Hematopoietic multipotent progenitor cell treated with erythropoietin and hydrocortisone succinate and interleukin-3 and kit ligand, for 4 days (in vitro differentiated cells): ENCODE measurements around the gene SLC25A6.
"Not testable (repeated sequence)": the region's sequence is repeated elsewhere in the genome, so short reads cannot be mapped to it uniquely, and the experiment has no call there.

ENCODE experiments used
- DNase-seq: peaks from one replicate; pipeline ENCODE4 v3.0.0-alpha.2; 2015

Gene SLC25A6

DNA sequence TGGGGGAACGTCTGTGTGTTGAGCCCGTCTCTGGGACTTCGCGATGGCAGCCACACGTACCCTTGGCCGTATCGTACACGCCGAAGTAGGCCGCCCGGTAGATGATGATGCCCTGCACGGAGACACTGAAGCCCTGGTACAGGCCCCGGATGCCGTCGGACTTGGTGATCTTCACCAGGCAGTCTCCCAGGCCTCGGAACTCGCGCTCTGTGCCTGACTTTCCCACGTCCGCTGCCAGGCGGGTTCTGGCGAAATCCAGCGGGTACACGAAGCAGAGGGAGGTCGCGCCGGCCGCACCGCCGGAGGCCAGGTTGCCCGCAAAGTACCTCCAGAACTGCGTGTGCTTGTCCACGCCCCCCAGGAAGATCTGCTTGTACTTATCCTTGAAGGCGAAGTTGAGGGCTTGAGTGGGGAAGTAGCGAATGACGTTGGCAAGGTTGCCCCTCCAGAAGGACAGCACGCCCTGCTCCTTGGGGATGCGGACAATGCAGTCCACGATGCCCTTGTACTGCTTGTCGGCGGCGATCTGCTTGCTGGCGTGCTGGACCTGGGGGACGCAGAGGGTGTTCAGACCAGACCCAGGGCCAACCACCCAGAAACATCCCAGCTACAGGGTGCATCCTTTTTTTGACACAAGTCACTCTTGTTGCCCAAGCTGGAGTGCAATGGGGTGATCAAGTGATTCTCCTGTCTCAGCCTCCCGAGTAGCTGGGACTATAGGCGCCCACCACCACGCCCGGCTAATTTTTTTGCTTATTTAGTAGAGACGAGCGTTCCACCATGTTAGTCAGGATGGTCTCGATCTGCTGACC is 2.5 kb downstream of the SLC25A6 start:
- no peak for DNase-seq

DNA sequence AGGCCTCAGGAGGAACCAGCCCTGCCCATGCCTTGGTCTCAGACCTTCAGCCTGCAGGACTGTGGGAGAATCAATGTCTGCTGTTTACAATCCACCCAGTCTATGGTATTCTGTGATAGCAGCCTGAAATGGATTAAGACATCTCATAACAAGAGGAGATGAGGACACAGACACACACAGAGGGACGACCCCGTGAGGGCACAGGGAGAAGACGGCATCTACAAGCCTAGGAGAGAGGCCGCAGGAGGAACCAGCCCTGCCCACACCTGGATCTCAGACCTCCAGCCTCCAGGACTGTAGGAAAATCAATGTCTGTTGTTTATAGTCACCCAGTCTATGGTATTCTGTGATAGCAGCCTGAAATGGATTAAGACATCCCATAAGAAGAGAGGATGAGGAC is 3.3 kb downstream of the SLC25A6 start:
- no peak for DNase-seq

DNA sequence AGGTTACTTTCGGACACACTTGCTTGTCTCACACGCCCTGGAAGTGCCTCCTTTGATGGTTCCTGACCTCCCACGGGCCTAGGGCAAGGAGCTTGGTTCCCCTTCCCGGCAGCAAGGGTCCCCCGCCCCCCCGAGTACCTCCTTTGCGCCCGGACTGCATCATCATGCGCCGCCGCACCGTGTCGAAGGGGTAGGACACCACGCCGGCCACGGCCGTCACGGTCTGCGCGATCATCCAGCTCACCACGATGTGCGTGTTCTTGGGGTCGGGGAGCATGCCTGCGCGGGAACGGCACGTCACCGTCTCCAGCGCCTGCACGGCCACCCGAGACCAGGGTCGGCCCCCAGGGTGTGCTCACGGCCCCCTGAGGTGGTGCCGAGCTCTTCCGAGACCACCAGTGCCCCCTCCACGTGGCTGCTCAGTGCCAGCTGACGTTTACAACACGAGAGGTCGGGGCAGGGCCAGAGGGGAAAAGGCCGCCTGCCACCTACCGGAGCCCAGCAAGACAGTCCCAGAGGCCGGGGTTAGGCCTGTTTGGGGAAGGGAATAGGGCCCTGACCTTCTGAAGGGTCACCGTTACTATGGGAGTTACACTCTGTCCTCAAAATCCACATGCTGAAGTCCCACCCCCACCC is 4.7 kb downstream of the SLC25A6 start:
- DNase-seq = no peak

- no peak for DNase-seq
Observed at GRCh38 chrX:1386338-1387127, 5.4 kb downstream of the SLC25A6 start.

GRCh38 chrX:1385253-1386223 is 6.4 kb downstream of the SLC25A6 start:
- DNase-seq = no peak

GRCh38 chrX:1384658-1385252 is 7.2 kb downstream of the SLC25A6 start:
- no peak for DNase-seq

DNA sequence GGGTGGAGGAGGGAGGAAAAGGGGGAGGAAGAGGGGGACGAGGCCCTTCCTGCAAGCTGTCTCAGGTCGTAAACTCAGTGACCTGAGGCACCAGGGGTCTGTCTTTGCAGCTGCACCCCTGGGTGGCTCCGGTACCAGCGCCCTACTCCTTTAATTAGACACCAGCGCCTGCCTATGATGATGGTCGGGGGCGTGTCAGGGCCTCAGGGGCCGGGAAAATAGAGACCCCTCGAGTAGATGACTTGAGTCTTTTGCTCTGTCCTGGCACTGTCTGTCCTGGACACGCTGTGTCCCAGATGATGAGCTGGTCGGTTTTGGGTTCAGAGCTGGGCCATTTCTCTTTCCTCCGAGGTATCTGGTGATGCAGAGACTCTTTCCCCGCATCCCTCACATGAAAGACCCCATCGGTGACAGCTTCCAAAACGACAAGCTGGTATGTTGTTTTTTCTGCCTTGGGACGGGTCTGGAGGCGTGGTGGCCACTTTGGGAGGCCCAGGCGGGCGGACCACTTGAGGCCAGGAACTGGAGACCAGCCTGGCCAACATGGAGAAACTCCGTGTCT is 11.2 kb downstream of the SLC25A6 start:
- DNase-seq = peak; percentile 42

DNA sequence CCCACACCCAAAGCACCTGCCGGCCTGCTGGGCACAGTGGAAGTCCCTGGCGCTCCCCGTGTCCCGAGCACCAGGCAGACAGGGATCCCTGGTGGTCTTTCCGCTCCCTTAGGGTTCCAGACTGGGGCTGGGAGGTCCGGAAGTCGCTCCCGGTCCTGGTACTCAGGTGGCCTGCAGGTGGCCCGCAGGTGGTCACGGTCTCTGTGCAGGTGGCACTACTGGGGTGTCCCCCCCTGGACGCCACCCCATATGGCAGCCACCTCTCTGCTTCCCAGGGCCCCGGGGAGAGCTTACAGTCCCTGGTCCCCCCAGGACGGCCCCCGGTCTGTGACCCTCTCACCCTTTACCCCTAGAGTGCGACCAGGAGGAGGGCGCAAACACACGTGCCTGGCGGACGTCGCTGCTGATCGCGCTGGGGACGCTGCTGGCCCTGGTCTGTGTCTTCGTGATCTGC is 13.6 kb downstream of the SLC25A6 start:
- no peak for DNase-seq

DNA sequence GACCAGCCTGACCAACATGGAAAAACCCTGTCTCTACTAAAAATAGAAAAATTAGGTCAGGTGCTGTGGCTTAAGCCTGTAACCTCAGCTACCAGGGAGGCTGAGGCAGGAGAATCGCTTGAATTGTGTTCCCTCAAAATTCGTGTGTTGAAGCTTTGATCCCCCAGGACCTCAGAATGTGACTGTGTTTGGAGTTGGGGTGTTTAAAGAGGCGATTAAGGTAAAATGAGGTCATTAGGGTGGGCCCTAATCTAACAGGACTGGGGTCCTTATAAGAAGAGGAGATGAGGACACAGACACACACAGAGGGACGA is 23.6 kb downstream of the SLC25A6 start:
- no peak for DNase-seq

- not testable (repeated sequence) for DNase-seq
Observed at GRCh38 chrX:1366363-1366762, 25.6 kb downstream of the SLC25A6 start.

DNA sequence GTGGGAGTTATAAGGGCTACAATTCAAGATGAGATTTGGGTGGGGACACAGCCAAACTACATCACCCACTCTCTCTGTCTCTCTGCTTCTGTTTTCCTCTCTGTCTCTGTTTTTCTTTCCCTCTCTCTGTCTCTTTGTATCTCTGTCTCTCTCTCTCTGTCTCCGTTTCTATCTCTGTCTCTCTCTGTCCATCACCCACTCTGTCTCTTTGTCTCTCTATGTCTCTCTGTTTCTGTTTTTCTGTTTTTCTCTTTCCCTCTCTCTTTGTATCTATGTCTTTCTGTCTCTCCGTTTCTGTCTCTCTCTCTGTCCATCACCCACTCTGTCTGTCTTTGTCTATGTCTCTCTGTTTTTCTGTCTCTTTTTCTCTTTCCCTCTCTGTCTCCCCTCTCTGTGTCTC is 30.0 kb downstream of the SLC25A6 start:
- no peak for DNase-seq

DNA sequence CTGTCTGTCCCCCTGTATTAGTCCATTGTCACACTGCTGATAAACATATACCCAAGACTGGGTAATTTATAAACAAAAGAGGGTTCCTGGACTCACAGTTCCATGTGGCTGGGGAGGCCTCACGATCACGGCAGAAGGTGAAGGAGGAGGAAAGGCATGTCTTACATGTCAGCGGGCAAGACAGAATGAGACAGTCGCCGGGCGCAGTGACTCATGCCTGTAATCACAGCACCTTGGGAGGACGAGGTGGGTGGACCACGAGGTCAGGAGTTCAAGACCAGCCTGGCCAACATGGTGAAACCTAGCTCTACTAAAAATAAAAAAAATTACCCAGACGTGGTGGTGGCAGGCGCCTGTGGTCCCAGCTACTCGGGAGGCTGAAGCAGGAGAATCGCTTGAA is 30.6 kb downstream of the SLC25A6 start:
- DNase-seq = no peak

DNA sequence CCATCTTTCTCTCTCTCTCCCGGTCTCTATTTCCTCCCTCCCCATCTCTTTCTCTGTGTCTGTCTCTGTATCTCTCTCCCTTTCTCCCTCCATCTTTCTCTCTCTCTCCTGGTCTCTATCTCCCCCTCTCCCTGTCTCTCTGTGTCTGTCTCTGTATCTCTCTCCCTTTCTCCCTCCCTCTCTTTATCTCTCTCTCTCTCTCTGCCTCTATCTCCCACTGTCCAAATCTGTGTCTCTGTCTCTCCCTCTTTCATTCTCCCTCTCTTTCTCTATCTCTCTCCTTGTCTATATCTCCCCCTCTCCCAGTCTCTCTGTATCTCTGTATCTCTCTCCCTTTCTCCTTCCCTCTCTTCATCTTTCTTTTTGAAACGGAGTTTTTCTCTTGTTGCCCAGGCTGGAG is 31.7 kb downstream of the SLC25A6 start:
- DNase-seq = no peak

- DNase-seq = no peak
Observed at GRCh38 chrX:1359477-1359873, 32.4 kb downstream of the SLC25A6 start.

GRCh38 chrX:1358793-1359476 is 33.0 kb downstream of the SLC25A6 start:
- no peak for DNase-seq

DNA sequence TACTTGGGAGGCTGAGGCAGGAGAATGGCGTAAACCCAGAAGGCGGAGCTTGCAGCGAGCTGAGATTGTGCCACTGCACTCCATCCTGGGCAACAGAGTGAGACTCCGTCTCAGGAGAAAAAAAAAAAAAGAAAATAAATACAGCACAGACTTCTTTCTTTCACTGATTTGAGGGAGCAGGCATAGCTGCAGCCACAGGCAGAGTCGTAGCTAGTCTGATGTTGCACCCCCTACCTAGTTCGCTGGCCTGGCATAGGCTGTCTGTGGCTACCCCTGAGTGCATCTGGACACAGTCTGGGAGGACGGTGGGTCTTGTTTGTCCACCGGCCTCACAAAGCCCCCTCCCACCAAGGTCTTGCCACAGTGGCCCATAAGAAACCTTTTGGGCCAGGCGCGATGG is 33.9 kb downstream of the SLC25A6 start:
- DNase-seq = no peak

GRCh38 chrX:1355131-1356046 is 36.5 kb downstream of the SLC25A6 start:
- DNase-seq = no peak

GRCh38 chrX:1354036-1355019 is 37.6 kb downstream of the SLC25A6 start:
- no peak for DNase-seq
